Hepatocyte (in vitro differentiated cells): ENCODE results near the gene RIPK1. TPM values are rescaled to one million over a fixed set of nuclear protein-coding genes. Genes with fewer than 3 reads are reported as not detected.

Source experiments
- DNase-seq: peaks from one replicate; pipeline ENCODE4 v3.0.0-alpha.2; 2016; ENCODE audit warnings: low spot score
- H2AFZ ChIP-seq: fragments of 200-600 bp; sonication (generic); 2 replicates; pipeline ENCODE4 v1.6.0; 2016; ENCODE audit warnings: antibody characterized with exemption, mild to moderate bottlenecking
- H3K27ac ChIP-seq: fragments of 200-600 bp; sonication (generic); 2 replicates; pipeline ENCODE4 v1.5.1; 2016; ENCODE audit warnings: mild to moderate bottlenecking
- H3K27me3 ChIP-seq: fragments of 200-600 bp; sonication (generic); 2 replicates; pipeline ENCODE4 v1.6.1; 2016
- H3K36me3 ChIP-seq: fragments of 200-600 bp; sonication (generic); replicated peaks from 2 replicates; pipeline ENCODE4 v1.5.1; 2016; ENCODE audit warnings: low read depth; ENCODE audit not compliant: insufficient read depth
- H3K4me1 ChIP-seq: fragments of 200-600 bp; sonication (generic); 2 replicates; pipeline ENCODE4 v1.5.1; 2016; ENCODE audit warnings: mild to moderate bottlenecking, moderate library complexity; ENCODE audit not compliant: insufficient read depth
- H3K4me2 ChIP-seq: fragments of 200-600 bp; sonication (generic); 2 replicates; pipeline ENCODE4 v1.6.0; 2016
- H3K4me3 ChIP-seq: fragments of 200-600 bp; sonication (generic); 2 replicates; pipeline ENCODE4 v1.5.1; 2016; ENCODE audit warnings: mild to moderate bottlenecking
- H3K79me2 ChIP-seq: fragments of 200-600 bp; sonication (generic); 2 replicates; pipeline ENCODE4 v1.6.0; 2017; ENCODE audit warnings: mild to moderate bottlenecking
- H3K9me2 ChIP-seq: fragments of 200-600 bp; sonication (generic); replicated peaks from 2 replicates; pipeline ENCODE4 v1.6.0; 2017; ENCODE audit warnings: mild to moderate bottlenecking; ENCODE audit not compliant: insufficient read depth
- H3K9me3 ChIP-seq: fragments of 200-600 bp; sonication (generic); 2 replicates; pipeline ENCODE4 v1.5.1; 2016; ENCODE audit warnings: low read depth, mild to moderate bottlenecking
- H4K20me1 ChIP-seq: fragments of 200-600 bp; sonication (generic); 2 replicates; pipeline ENCODE4 v1.6.0; 2016; ENCODE audit warnings: mild to moderate bottlenecking; ENCODE audit not compliant: insufficient read depth, poor library complexity, severe bottlenecking
- EZH2 ChIP-seq: fragments of 200-600 bp; sonication (generic); IDR thresholded peaks from 2 replicates; pipeline ENCODE4 v1.6.1; 2016; ENCODE audit warnings: antibody characterized with exemption, mild to moderate bottlenecking, borderline replicate concordance
- EZH2phosphoT487 ChIP-seq: fragments of 200-600 bp; sonication (generic); IDR thresholded peaks from one replicate; pipeline ENCODE4 v1.6.1; 2018; ENCODE audit warnings: antibody characterized with exemption, mild to moderate bottlenecking, low read depth, moderate library complexity; ENCODE audit not compliant: unreplicated experiment, severe bottlenecking
- WGBS: methylation state at CpG from one replicate; pipeline ENCODE4 v1.1.6; 2016; ENCODE audit warnings: low lambda C conversion rate; ENCODE audit errors: missing lambda C conversion rate; 5-methylcytosine and 5-hydroxymethylcytosine counted together
- polyA plus RNA-seq: library from polyadenylated mRNA; unstranded; fragments of >200 nt; fragmentation: Nextera tagmentation; extraction: Ambion mirVana; gene quantifications from 2 replicates; pipeline ENCODE4 v1.2.1, GENCODE V29; 2016
- total RNA-seq: library from RNA; depleted of rRNA; stranded (reverse); fragments of >200 nt; gene quantifications from 2 replicates; pipeline ENCODE4 v1.2.3, GENCODE V29; 2014
- TF ChIP-seq, protein P1 (sequence below): fragments of 200-600 bp; sonication (generic); IDR thresholded peaks from 2 replicates; pipeline ENCODE4 v1.5.1; 2016; ENCODE audit warnings: antibody characterized with exemption, mild to moderate bottlenecking; ENCODE audit not compliant: poor library complexity

Gene RIPK1
- total and polyA plus RNA-seq, 2 experiments from 2014 or later = 14.6 to 16.2 TPM

DNA sequence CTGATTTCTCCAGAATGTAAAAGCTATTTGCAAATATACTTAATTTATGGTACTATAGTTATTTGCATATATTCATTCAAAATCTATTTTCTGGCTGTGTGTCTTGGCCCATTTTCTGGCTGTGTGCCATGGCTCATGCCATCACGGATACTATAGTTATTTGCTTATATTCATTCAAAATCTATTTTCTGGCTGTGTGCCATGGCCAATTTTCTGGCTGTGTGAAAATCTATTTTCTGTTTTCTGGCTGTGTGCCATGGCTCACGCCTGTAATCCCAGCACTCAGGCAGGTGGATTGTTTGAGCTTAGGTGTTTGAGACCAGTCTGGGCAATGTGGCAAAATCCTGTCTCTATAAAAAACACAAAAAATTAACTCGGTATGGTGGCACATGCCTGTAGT, 28.9 kb upstream of the RIPK1 start:
- H3K79me2 ChIP-seq = no peaks in the 10 kb centered on the region
- H2AFZ ChIP-seq = no peak overlapping the region
- no peak overlapping the region for H3K4me3 ChIP-seq
- no peaks in the 10 kb centered on the region for H3K9me2 ChIP-seq
- H3K27ac ChIP-seq = no peak overlapping the region
- TF ChIP-seq EZH2phosphoT487 = no peak
- TF ChIP-seq, protein P1, sequence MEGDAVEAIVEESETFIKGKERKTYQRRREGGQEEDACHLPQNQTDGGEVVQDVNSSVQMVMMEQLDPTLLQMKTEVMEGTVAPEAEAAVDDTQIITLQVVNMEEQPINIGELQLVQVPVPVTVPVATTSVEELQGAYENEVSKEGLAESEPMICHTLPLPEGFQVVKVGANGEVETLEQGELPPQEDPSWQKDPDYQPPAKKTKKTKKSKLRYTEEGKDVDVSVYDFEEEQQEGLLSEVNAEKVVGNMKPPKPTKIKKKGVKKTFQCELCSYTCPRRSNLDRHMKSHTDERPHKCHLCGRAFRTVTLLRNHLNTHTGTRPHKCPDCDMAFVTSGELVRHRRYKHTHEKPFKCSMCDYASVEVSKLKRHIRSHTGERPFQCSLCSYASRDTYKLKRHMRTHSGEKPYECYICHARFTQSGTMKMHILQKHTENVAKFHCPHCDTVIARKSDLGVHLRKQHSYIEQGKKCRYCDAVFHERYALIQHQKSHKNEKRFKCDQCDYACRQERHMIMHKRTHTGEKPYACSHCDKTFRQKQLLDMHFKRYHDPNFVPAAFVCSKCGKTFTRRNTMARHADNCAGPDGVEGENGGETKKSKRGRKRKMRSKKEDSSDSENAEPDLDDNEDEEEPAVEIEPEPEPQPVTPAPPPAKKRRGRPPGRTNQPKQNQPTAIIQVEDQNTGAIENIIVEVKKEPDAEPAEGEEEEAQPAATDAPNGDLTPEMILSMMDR = no peak
- no peak for TF ChIP-seq EZH2
- H3K4me2 ChIP-seq = no peak overlapping the region
- no peaks in the 10 kb centered on the region for H3K9me3 ChIP-seq
- H3K36me3 ChIP-seq = no peaks in the 10 kb centered on the region
- H4K20me1 ChIP-seq = no peaks in the 10 kb centered on the region
- H3K4me1 ChIP-seq = no peaks in the 10 kb centered on the region
- no peak for DNase-seq
- no peaks in the 10 kb centered on the region for H3K27me3 ChIP-seq
- WGBS = 67% methylated on average over 3 of the region's 3 CpGs

DNA sequence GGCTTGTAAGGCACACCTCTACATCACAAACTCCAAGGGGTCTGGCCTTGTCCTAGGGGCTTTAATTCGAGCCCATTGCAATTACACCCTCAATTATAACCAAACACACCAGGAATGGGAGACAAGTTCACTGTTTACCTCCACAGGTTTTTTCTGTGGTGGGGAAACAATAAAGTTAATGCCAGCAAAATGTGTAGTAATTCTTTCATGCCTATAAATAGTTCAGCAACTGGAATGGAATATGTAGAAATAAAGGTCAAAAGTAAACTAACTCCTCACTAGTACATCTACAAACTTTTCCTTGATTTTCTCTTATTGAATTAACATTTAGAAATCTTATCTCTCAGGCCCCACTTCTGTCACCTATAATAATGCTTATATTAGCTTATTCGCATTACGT, 27.1 kb upstream of the RIPK1 start:
- Histone ChIP-seq H3K27me3 (no peaks in the 10 kb centered on the region), H3K9me2 (no peaks in the 10 kb centered on the region), H3K36me3 (no peaks in the 10 kb centered on the region), H3K4me3 (no peak overlapping the region), H3K79me2 (no peaks in the 10 kb centered on the region), H4K20me1 (no peaks in the 10 kb centered on the region), H3K4me2 (no peak overlapping the region), H3K27ac (no peak overlapping the region), H2AFZ (no peak overlapping the region), H3K4me1 (no peaks in the 10 kb centered on the region), H3K9me3 (no peaks in the 10 kb centered on the region)
- 88% methylated on average over 3 of the region's 3 CpGs for WGBS
- TF ChIP-seq, protein P1 = no peak
- TF ChIP-seq EZH2phosphoT487 = no peak
- TF ChIP-seq EZH2 = no peak
- no peak for DNase-seq

DNA sequence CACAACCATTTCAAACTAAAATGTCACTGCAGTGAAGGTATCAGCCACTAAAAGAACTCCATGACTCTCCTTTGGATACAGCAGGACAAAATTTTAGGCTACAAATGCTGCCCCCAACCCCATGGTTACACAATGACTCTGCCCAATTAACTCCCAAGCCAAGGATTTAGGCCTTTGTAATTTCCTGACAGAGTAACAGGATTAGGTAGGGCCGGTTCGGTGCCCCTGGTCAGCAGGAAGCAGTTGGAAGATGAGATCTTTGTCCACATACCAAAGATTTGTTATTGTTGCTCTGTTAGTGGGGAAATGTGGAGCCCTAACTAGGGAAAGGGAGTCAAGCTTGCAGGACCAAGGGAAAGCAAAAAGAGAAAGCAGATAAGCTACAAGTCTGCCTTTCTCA, 26.7 kb upstream of the RIPK1 start:
- no peaks in the 10 kb centered on the region for H3K27me3 ChIP-seq
- no peaks in the 10 kb centered on the region for H3K36me3 ChIP-seq
- DNase-seq = no peak
- no peak overlapping the region for H3K4me3 ChIP-seq
- H2AFZ ChIP-seq = no peak overlapping the region
- no peaks in the 10 kb centered on the region for H3K9me3 ChIP-seq
- no peaks in the 10 kb centered on the region for H3K4me1 ChIP-seq
- no peaks in the 10 kb centered on the region for H3K9me2 ChIP-seq
- no peak overlapping the region for H3K27ac ChIP-seq
- H4K20me1 ChIP-seq = no peaks in the 10 kb centered on the region
- TF ChIP-seq EZH2phosphoT487 (no peak), EZH2 (no peak)
- TF ChIP-seq, protein P1 = no peak
- no peak overlapping the region for H3K4me2 ChIP-seq
- H3K79me2 ChIP-seq = no peaks in the 10 kb centered on the region
- WGBS = 13% methylated on average over 2 of the region's 2 CpGs

DNA sequence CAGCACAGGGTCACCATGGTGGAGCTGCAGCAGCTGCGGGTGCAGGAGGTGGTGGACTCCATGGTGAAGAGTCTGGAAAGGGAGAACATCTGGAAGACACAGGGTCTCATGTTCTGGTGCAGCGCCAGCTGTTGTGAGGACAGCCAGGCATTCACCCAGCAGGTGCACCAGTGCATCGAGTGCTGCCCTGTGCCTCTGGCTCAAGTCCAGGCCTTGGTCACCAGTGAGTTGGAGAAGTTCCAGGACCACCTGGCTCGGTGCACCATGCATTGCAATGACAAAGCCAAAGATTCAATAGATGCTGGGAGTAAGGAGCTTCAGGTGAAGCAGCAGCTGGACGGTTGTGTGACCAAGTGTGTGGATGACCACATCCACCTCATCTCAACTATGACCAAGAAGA, 22.9 kb upstream of the RIPK1 start:
- Histone ChIP-seq H4K20me1 (no peaks in the 10 kb centered on the region), H3K4me2 (no peak overlapping the region), H3K4me1 (no peaks in the 10 kb centered on the region), H3K9me2 (no peaks in the 10 kb centered on the region), H3K9me3 (no peaks in the 10 kb centered on the region), H3K79me2 (no peaks in the 10 kb centered on the region), H3K36me3 (no peaks in the 10 kb centered on the region), H3K27ac (no peak overlapping the region), H2AFZ (no peak overlapping the region), H3K27me3 (no peaks in the 10 kb centered on the region), H3K4me3 (no peak overlapping the region)
- DNase-seq = no peak
- TF ChIP-seq EZH2 = no peak
- TF ChIP-seq, protein P1 = no peak
- no peak for TF ChIP-seq EZH2phosphoT487
- WGBS = 94% methylated on average over 5 of the region's 5 CpGs
